ENCODE measurements around the gene NOTCH1.
A peak's percentile ranks its signal among the peaks of the same experiment; 100 is the strongest.

NOTCH1 gene

GRCh38 chr9:136495238-136495800 is 50.5 kb downstream of the NOTCH1 start:
- H3K27ac ChIP-seq = no peak overlapping the region
- no peak for TF ChIP-seq CTCF (conservative IDR thresholded peaks at IDR 0.05)

- no peak overlapping the region for H3K27ac ChIP-seq
- no peak for TF ChIP-seq CTCF (conservative IDR thresholded peaks at IDR 0.05)
Observed at GRCh38 chr9:136494531-136495215, 51.2 kb downstream of the NOTCH1 start.

- no peak overlapping the region for H3K27ac ChIP-seq
- TF ChIP-seq CTCF (conservative IDR thresholded peaks at IDR 0.05) = no peak
Observed at GRCh38 chr9:136494012-136494411, 51.8 kb downstream of the NOTCH1 start.

GRCh38 chr9:136493567-136493971 is 52.3 kb downstream of the NOTCH1 start:
- no peak overlapping the region for H3K27ac ChIP-seq
- no peak for TF ChIP-seq CTCF (conservative IDR thresholded peaks at IDR 0.05)

- no peak overlapping the region for H3K27ac ChIP-seq
- TF ChIP-seq CTCF (conservative IDR thresholded peaks at IDR 0.05) = no peak
Observed at GRCh38 chr9:136492978-136493522, 52.8 kb downstream of the NOTCH1 start.

- H3K27ac ChIP-seq = no peak overlapping the region
- TF ChIP-seq CTCF (conservative IDR thresholded peaks at IDR 0.05) = no peak
Observed at GRCh38 chr9:136489731-136490130, 56.1 kb downstream of the NOTCH1 start.

- H3K27ac ChIP-seq = no peak overlapping the region
- TF ChIP-seq CTCF (conservative IDR thresholded peaks at IDR 0.05) = peak; percentile 99
Observed at GRCh38 chr9:136488247-136489214, 57.3 kb downstream of the NOTCH1 start.

All from VCaP (cell line).